ENCODE data around the gene KLHL40.

Gene KLHL40

GRCh38 chr3:42653303-42653559 lies 32.1 kb upstream of the KLHL40 start:
- TF ChIP-seq MAX (IDR thresholded peaks at IDR 0.05), result no peak
- TF ChIP-seq TAF1 (IDR thresholded peaks at IDR 0.05; ENCODE audit: low read depth), result no peak
- no peak for TF ChIP-seq YY1 (IDR thresholded peaks at IDR 0.05; ENCODE audit: low read depth)
- no peak for TF ChIP-seq REST (IDR thresholded peaks at IDR 0.05; ENCODE audit: low read depth)
- no peak for TF ChIP-seq EGR1 (IDR thresholded peaks at IDR 0.05)
- no peak for TF ChIP-seq TCF12 (IDR thresholded peaks at IDR 0.05; ENCODE audit: low read depth)
- TF ChIP-seq ZBTB7A (IDR thresholded peaks at IDR 0.05; ENCODE audit: low read depth), result no peak
- TF ChIP-seq USF1 (IDR thresholded peaks at IDR 0.05), result no peak
- no peak for TF ChIP-seq EP300 (IDR thresholded peaks at IDR 0.05; ENCODE audit: borderline replicate concordance)
- no peak for TF ChIP-seq CREB1 (IDR thresholded peaks at IDR 0.05; ENCODE audit: low read depth)
- no peak for TF ChIP-seq RAD21 (IDR thresholded peaks at IDR 0.05; ENCODE audit: low read depth)
- no peak for TF ChIP-seq FOXM1 (IDR thresholded peaks at IDR 0.05; ENCODE audit: borderline replicate concordance, low read depth)
- TF ChIP-seq CEBPB (IDR thresholded peaks at IDR 0.05), result no peak
- no peak for TF ChIP-seq TEAD4 (IDR thresholded peaks at IDR 0.05)
- TF ChIP-seq NFIC (IDR thresholded peaks at IDR 0.05), result no peak

- TF ChIP-seq ZBTB7A (IDR thresholded peaks at IDR 0.05; ENCODE audit: low read depth), result no peak; the same call in 1 of the 2 replicates
- peak; percentile 49; the same call in 1 of the 2 replicates for TF ChIP-seq TEAD4 (IDR thresholded peaks at IDR 0.05)
- TF ChIP-seq RAD21 (IDR thresholded peaks at IDR 0.05; ENCODE audit: low read depth), result no peak
- peak; percentile 59 for TF ChIP-seq NFIC (IDR thresholded peaks at IDR 0.05)
- TF ChIP-seq EP300 (IDR thresholded peaks at IDR 0.05; ENCODE audit: borderline replicate concordance), result no peak
- peak; percentile 48 for TF ChIP-seq MAX (IDR thresholded peaks at IDR 0.05)
Observed at GRCh38 chr3:42653560-42654330, 31.6 kb upstream of the KLHL40 start, which contains the start of gene ZBTB47. Gene ZBTB47 (plus strand): TSS chr3:42653697. CDS start chr3:42658356, 4,659 bp downstream.

GRCh38 chr3:42654331-42655201 lies 30.8 kb upstream of the KLHL40 start:
- TF ChIP-seq TEAD4 (IDR thresholded peaks at IDR 0.05), result peak; percentile 85
- peak; percentile 57; the same call in 1 of the 2 replicates for TF ChIP-seq YY1 (IDR thresholded peaks at IDR 0.05; ENCODE audit: low read depth)
- TF ChIP-seq TAF1 (IDR thresholded peaks at IDR 0.05; ENCODE audit: low read depth), result no peak
- no peak for TF ChIP-seq EP300 (IDR thresholded peaks at IDR 0.05; ENCODE audit: borderline replicate concordance)
- no peak for TF ChIP-seq REST (IDR thresholded peaks at IDR 0.05; ENCODE audit: low read depth)
- 0 out of 2 replicates have a peak, but pooled peaks have one; percentile 7 for TF ChIP-seq NFIC (IDR thresholded peaks at IDR 0.05)
- TF ChIP-seq TCF12 (IDR thresholded peaks at IDR 0.05; ENCODE audit: low read depth), result peak; percentile 62; the same call in 1 of the 2 replicates
- TF ChIP-seq RAD21 (IDR thresholded peaks at IDR 0.05; ENCODE audit: low read depth), result no peak
- no peak for TF ChIP-seq CEBPB (IDR thresholded peaks at IDR 0.05)
- no peak; the same call in 1 of the 2 replicates for TF ChIP-seq EGR1 (IDR thresholded peaks at IDR 0.05)
- TF ChIP-seq USF1 (IDR thresholded peaks at IDR 0.05), result peak; percentile 85
- TF ChIP-seq ZBTB7A (IDR thresholded peaks at IDR 0.05; ENCODE audit: low read depth), result peak; percentile 83
- no peak for TF ChIP-seq FOXM1 (IDR thresholded peaks at IDR 0.05; ENCODE audit: borderline replicate concordance, low read depth)
- TF ChIP-seq MAX (IDR thresholded peaks at IDR 0.05), result peak; percentile 97
- TF ChIP-seq CREB1 (IDR thresholded peaks at IDR 0.05; ENCODE audit: low read depth), result no peak

GRCh38 chr3:42655331-42655888 lies 29.9 kb upstream of the KLHL40 start:
- TF ChIP-seq EP300 (IDR thresholded peaks at IDR 0.05; ENCODE audit: borderline replicate concordance) (peak; percentile 69), CREB1 (IDR thresholded peaks at IDR 0.05; ENCODE audit: low read depth) (no peak), FOXM1 (IDR thresholded peaks at IDR 0.05; ENCODE audit: borderline replicate concordance, low read depth) (no peak), USF1 (IDR thresholded peaks at IDR 0.05) (no peak), NFIC (IDR thresholded peaks at IDR 0.05) (peak; percentile 80), TAF1 (IDR thresholded peaks at IDR 0.05; ENCODE audit: low read depth) (no peak), ZBTB7A (IDR thresholded peaks at IDR 0.05; ENCODE audit: low read depth) (no peak), RAD21 (IDR thresholded peaks at IDR 0.05; ENCODE audit: low read depth) (no peak), REST (IDR thresholded peaks at IDR 0.05; ENCODE audit: low read depth) (no peak), TEAD4 (IDR thresholded peaks at IDR 0.05) (no peak), EGR1 (IDR thresholded peaks at IDR 0.05) (0 out of 2 replicates have a peak, but pooled peaks have one; percentile 42), YY1 (IDR thresholded peaks at IDR 0.05; ENCODE audit: low read depth) (no peak), TCF12 (IDR thresholded peaks at IDR 0.05; ENCODE audit: low read depth) (peak; percentile 36; the same call in 1 of the 2 replicates), MAX (IDR thresholded peaks at IDR 0.05) (no peak), CEBPB (IDR thresholded peaks at IDR 0.05) (no peak)

Data from Ishikawa (cell line).